Ureter (tissue), 1 donor: ENCODE data around the gene SND1. TPM values are rescaled to one million over a fixed set of nuclear protein-coding genes. Genes with fewer than 3 reads are reported as not detected.

Experiments used
- DNase-seq: peaks from one replicate; pipeline ENCODE4 v3.0.0-alpha.2; 2020; ENCODE audit warnings: low spot score
- total RNA-seq: library from RNA; stranded (reverse); gene quantifications from one replicate; pipeline ENCODE4 v1.2.4, GENCODE V29; 2023
- donor health status: DM: yes; HTN: yes; CAD: no.

The SND1 gene
- total RNA-seq, 1 donor from 2014 or later = 208 TPM

- no peak for DNase-seq
These were observed 32.0 kb downstream of the SND1 start for GRCh38 chr7:127683776-127684681.

GRCh38 chr7:127689194-127689772, 37.3 kb downstream of the SND1 start:
- DNase-seq = no peak

- DNase-seq = no peak
These were observed 38.3 kb downstream of the SND1 start for GRCh38 chr7:127690337-127690736.

GRCh38 chr7:127690806-127691205, 38.8 kb downstream of the SND1 start:
- no peak for DNase-seq

- no peak for DNase-seq
These were observed 40.2 kb downstream of the SND1 start for GRCh38 chr7:127692200-127692599.

GRCh38 chr7:127699853-127700252, 47.9 kb downstream of the SND1 start:
- no peak for DNase-seq

GRCh38 chr7:127702052-127702652, 50.2 kb downstream of the SND1 start:
- no peak for DNase-seq

GRCh38 chr7:127702938-127703337, 50.9 kb downstream of the SND1 start:
- no peak for DNase-seq

- no peak for DNase-seq
These were observed 52.2 kb downstream of the SND1 start for GRCh38 chr7:127704211-127704610.

- DNase-seq = no peak
These were observed 53.5 kb downstream of the SND1 start for GRCh38 chr7:127705461-127705959.

GRCh38 chr7:127706766-127707165, 54.8 kb downstream of the SND1 start:
- no peak for DNase-seq

- DNase-seq = no peak
These were observed 56.2 kb downstream of the SND1 start for GRCh38 chr7:127708201-127708600.

GRCh38 chr7:127708788-127709187, 56.8 kb downstream of the SND1 start:
- peak; percentile 76 for DNase-seq

- DNase-seq = no peak
These were observed 58.6 kb downstream of the SND1 start for GRCh38 chr7:127710635-127711034.

- no peak for DNase-seq
These were observed 59.9 kb downstream of the SND1 start for GRCh38 chr7:127711872-127712271.

GRCh38 chr7:127713006-127713405, 61.0 kb downstream of the SND1 start:
- no peak for DNase-seq

- no peak for DNase-seq
These were observed 61.8 kb downstream of the SND1 start for GRCh38 chr7:127713758-127714157.

GRCh38 chr7:127715272-127715671, 63.3 kb downstream of the SND1 start:
- no peak for DNase-seq

GRCh38 chr7:127715901-127716300, 63.9 kb downstream of the SND1 start:
- no peak for DNase-seq

GRCh38 chr7:127717502-127718339, 65.7 kb downstream of the SND1 start:
- no peak for DNase-seq

- no peak for DNase-seq
These were observed 66.3 kb downstream of the SND1 start for GRCh38 chr7:127718340-127718679.

GRCh38 chr7:127726476-127726875, 74.5 kb downstream of the SND1 start:
- no peak for DNase-seq
